OCI-LY3 (cell line): ENCODE results near the gene TBC1D16.

ENCODE experiments used
- H2AFZ ChIP-seq: fragments of 200-600, 300-600 bp; shearing (Covaris generic); 2 replicates; pipeline ENCODE4 v1.6.0; 2014; ENCODE audit warnings: antibody characterized with exemption, low read depth, low read length
- H3K27ac ChIP-seq: fragments of 200-600, 300-600 bp; sonication (generic); 2 replicates; pipeline ENCODE4 v1.5.1; 2014; ENCODE audit warnings: mild to moderate bottlenecking, low read length, moderate library complexity, mixed read lengths
- H3K27me3 ChIP-seq: fragments of 200-600, 300-600 bp; sonication (generic); 2 replicates; pipeline ENCODE4 v1.6.1; 2014; ENCODE audit warnings: low read depth, low read length, mixed read lengths
- H3K36me3 ChIP-seq: fragments of 200-600, 300-600 bp; sonication (generic); replicated peaks from 2 replicates; pipeline ENCODE3; 2014; ENCODE audit warnings: low read depth, low read length, mixed read lengths
- H3K4me1 ChIP-seq: fragments of 300-600, 200-600 bp; sonication (generic); 2 replicates; pipeline ENCODE4 v1.6.1; 2014; ENCODE audit warnings: low read length, mixed read lengths
- H3K4me2 ChIP-seq: fragments of 200-600, 300-600 bp; sonication (generic); 2 replicates; pipeline ENCODE4 v1.6.1; 2014; ENCODE audit warnings: low read length, mixed read lengths
- H3K4me3 ChIP-seq: fragments of 300-600, 200-600 bp; sonication (generic); 2 replicates; pipeline ENCODE4 v1.5.1; 2014; ENCODE audit warnings: antibody characterized with exemption, mild to moderate bottlenecking, low read length, moderate library complexity
- H3K79me2 ChIP-seq: fragments of 300-600, 200-600 bp; shearing (Covaris generic); 2 replicates; pipeline ENCODE4 v1.6.1; 2014; ENCODE audit warnings: mild to moderate bottlenecking, low read length, mixed read lengths
- H3K9ac ChIP-seq: fragments of 300-600, 200-600 bp; shearing (Covaris generic); 2 replicates; pipeline ENCODE4 v1.6.0; 2014; ENCODE audit warnings: mild to moderate bottlenecking, low read length, moderate library complexity
- H3K9me3 ChIP-seq: fragments of 200-600, 300-600 bp; shearing (Covaris generic); 2 replicates; pipeline ENCODE4 v1.6.1; 2014; ENCODE audit warnings: low read length, mixed read lengths; ENCODE audit not compliant: insufficient read depth
- H4K20me1 ChIP-seq: fragments of 200-600, 300-600 bp; sonication (generic); 2 replicates; pipeline ENCODE4 v1.6.1; 2016; ENCODE audit warnings: low read length, mixed read lengths; ENCODE audit not compliant: insufficient read depth
- EZH2phosphoT487 ChIP-seq: fragments of 200-600 bp; shearing (Covaris generic); IDR thresholded peaks from 2 replicates; pipeline ENCODE4 v1.6.1; 2018; ENCODE audit warnings: antibody characterized with exemption, mixed run types, low read depth
- TF ChIP-seq, protein P1 (sequence below): fragments of 200-600, 300-600 bp; sonication (generic); IDR thresholded peaks from 2 replicates; pipeline ENCODE4 v1.5.1; 2014; ENCODE audit warnings: antibody characterized with exemption, low read length, low read depth

Gene TBC1D16

DNA sequence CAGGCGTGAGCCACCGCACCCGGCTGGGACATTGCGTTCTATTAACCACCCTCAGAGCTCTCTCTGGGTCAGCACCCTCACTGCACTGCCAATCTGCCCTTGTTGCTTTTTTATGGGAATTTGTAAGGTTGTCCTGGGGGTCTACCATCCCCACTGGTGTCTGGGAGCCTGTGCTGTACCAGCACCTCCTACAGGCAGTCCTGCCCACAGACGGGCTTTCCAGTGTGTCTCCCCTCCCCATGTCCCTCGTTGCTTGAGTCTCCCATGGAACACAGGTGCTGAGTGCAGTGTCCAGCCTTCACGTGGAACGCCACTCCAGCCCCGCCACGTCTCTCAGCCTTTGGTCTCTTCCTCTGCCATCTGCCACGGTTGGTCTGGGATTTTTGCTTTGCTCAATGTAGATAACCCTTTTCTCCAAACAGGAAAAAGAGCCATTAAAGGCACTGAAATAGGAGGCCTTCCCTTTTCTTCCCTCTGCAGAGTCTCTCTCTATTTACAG is 128.4 kb downstream of the TBC1D16 start:
- no peak overlapping the region for H3K9ac ChIP-seq
- H3K4me2 ChIP-seq = no peak overlapping the region

GRCh38 chr17:79905832-79906231 is 129.8 kb downstream of the TBC1D16 start:
- H2AFZ ChIP-seq = no peak overlapping the region
- no peak for TF ChIP-seq EZH2phosphoT487
- TF ChIP-seq, protein P1, sequence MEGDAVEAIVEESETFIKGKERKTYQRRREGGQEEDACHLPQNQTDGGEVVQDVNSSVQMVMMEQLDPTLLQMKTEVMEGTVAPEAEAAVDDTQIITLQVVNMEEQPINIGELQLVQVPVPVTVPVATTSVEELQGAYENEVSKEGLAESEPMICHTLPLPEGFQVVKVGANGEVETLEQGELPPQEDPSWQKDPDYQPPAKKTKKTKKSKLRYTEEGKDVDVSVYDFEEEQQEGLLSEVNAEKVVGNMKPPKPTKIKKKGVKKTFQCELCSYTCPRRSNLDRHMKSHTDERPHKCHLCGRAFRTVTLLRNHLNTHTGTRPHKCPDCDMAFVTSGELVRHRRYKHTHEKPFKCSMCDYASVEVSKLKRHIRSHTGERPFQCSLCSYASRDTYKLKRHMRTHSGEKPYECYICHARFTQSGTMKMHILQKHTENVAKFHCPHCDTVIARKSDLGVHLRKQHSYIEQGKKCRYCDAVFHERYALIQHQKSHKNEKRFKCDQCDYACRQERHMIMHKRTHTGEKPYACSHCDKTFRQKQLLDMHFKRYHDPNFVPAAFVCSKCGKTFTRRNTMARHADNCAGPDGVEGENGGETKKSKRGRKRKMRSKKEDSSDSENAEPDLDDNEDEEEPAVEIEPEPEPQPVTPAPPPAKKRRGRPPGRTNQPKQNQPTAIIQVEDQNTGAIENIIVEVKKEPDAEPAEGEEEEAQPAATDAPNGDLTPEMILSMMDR = no peak
- H4K20me1 ChIP-seq = no peaks in the 10 kb centered on the region
- H3K9me3 ChIP-seq = no peaks in the 10 kb centered on the region
- H3K79me2 ChIP-seq = no peaks in the 10 kb centered on the region
- no peak overlapping the region for H3K4me3 ChIP-seq
- H3K9ac ChIP-seq = no peak overlapping the region
- no peak overlapping the region for H3K27ac ChIP-seq
- H3K4me2 ChIP-seq = no peak overlapping the region
- H3K36me3 ChIP-seq = no peaks in the 10 kb centered on the region
- peaks cover 23% of the 10 kb centered on the region for H3K27me3 ChIP-seq
- no peaks in the 10 kb centered on the region for H3K4me1 ChIP-seq

More for the DNA sequence above, 128.4 kb downstream of the TBC1D16 start:
- no peaks in the 10 kb centered on the region for H3K79me2 ChIP-seq
- no peak overlapping the region for H2AFZ ChIP-seq
- TF ChIP-seq, protein P1 = no peak
- TF ChIP-seq EZH2phosphoT487 = no peak
- H4K20me1 ChIP-seq = no peaks in the 10 kb centered on the region
- no peaks in the 10 kb centered on the region for H3K9me3 ChIP-seq
- H3K4me3 ChIP-seq = no peak overlapping the region
- no peak overlapping the region for H3K27ac ChIP-seq
- H3K4me1 ChIP-seq = no peaks in the 10 kb centered on the region
- peaks cover 15% of the 10 kb centered on the region for H3K27me3 ChIP-seq
- no peaks in the 10 kb centered on the region for H3K36me3 ChIP-seq

DNA sequence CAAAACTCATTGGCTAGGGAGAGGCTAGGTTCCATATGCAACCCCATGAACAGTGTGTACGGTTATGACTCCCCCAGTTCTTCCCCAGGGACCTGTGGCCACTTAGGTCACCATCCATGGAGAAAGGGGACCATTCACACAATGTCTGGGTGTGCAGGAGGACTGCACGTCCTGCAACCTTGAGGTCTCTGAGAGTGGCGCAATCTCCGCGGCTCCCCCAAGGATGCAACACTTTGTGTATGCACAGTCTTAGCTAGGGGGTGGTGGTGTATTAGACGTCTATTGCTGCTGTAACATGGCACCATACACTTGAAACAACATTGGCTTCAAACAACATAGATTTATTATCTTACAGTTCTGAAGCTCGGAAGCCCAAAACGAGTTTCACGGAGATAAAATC is 130.8 kb downstream of the TBC1D16 start:
- Histone ChIP-seq H2AFZ (no peak overlapping the region), H3K4me3 (no peak overlapping the region), H3K27ac (no peak overlapping the region), H3K9me3 (peaks cover under 1% of the 10 kb centered on the region; the same call in 1 of the 2 replicates), H3K4me2 (no peak overlapping the region), H3K79me2 (no peaks in the 10 kb centered on the region), H3K36me3 (no peaks in the 10 kb centered on the region), H3K27me3 (peaks cover 23% of the 10 kb centered on the region), H3K9ac (no peak overlapping the region), H3K4me1 (no peaks in the 10 kb centered on the region), H4K20me1 (no peaks in the 10 kb centered on the region)
- TF ChIP-seq, protein P1 = no peak
- TF ChIP-seq EZH2phosphoT487 = no peak

DNA sequence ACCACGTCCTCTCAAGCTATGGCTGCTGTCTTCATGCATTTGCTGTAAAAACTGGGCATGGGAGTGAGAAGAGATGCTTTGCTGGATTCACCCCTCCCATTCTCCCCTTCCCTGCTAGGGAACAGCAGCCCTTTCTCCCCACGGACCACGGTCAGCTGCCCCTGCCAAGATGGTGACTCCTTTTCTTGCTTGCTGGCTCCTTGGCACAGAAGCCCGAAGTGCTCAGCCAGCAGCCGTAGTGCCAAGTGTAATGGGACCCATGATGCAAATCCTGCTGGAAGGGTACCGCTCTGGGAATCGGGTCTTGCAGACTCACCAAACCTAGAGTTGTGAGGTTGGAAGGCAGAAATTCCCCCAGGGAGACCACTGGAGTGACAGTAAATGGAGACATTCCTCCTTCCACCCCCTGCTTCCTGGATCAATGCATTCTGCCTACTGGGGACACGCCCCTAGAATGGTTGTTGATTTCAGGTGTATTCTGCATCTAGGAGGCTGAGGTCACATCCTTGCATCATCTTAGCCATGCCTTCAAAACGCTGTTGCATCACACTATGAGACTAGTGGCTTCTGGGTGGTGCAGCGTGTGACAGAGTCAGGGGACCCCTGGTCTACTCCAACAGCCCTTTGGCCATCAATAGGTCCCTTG is 133.4 kb downstream of the TBC1D16 start:
- H3K79me2 ChIP-seq = no peaks in the 10 kb centered on the region
- no peaks in the 10 kb centered on the region for H3K36me3 ChIP-seq
- peaks cover 10% of the 10 kb centered on the region for H3K4me1 ChIP-seq
- H4K20me1 ChIP-seq = no peaks in the 10 kb centered on the region
- H3K9me3 ChIP-seq = peaks cover 7% of the 10 kb centered on the region; the same call in 1 of the 2 replicates
- no peak overlapping the region for H3K9ac ChIP-seq
- H3K4me2 ChIP-seq = no peak overlapping the region
- H3K27ac ChIP-seq = no peak overlapping the region
- H2AFZ ChIP-seq = no peak overlapping the region
- H3K4me3 ChIP-seq = no peak overlapping the region
- H3K27me3 ChIP-seq = peaks cover 23% of the 10 kb centered on the region; the same call in 1 of the 2 replicates
- TF ChIP-seq, protein P1 = no peak
